Psoas muscle (tissue), 8 donors: ENCODE results near the gene VASH1. TPM values are rescaled to one million over a fixed set of nuclear protein-coding genes. Genes with fewer than 3 reads are reported as not detected.
A peak's percentile ranks its signal among the peaks of the same experiment; 100 is the strongest.
"Not testable (repeated sequence)": the region's sequence is repeated elsewhere in the genome, so short reads cannot be mapped to it uniquely, and the experiment has no call there.

Source experiments
- ATAC-seq, 4 donors: fragments of 200-7000 bp; cut with Tn5 transposase; one replicate each; pipeline ENCODE4 v1.9.1; 2020; ENCODE audit warnings: moderate library complexity in 3 of 4, mild to moderate bottlenecking in 2 of 4
- DNase-seq, 2 donors: peaks; one replicate each; pipeline ENCODE4 v3.0.0-alpha.2; 2020
- H3K27ac ChIP-seq: fragments of 200-600 bp; one replicate; pipeline ENCODE4 v1.8.0; 2022
- H3K27me3 ChIP-seq, 3 donors: fragments of 200-600 bp in 1 of 3; one replicate each; pipeline versions ENCODE4 v1.6.1 to v1.8.0; 2013 to 2022; ENCODE audit warnings: low read length in 2 of 3, mild to moderate bottlenecking in 2 of 3, moderate library complexity in 1 of 3; ENCODE audit not compliant: insufficient read depth in 3 of 3
- H3K36me3 ChIP-seq, 2 donors: fragments of 200-600 bp in 1 of 2; one replicate each; pipeline versions ENCODE4 v1.6.1 to v1.8.0; 2013 to 2022; ENCODE audit warnings: low read depth in 1 of 2, mild to moderate bottlenecking in 1 of 2, moderate library complexity in 1 of 2; ENCODE audit not compliant: insufficient read depth in 1 of 2
- H3K4me1 ChIP-seq: fragments of 200-600 bp; one replicate; pipeline ENCODE4 v1.8.0; 2022
- H3K4me3 ChIP-seq: fragments of 200-600 bp; one replicate; pipeline ENCODE4 v1.8.0; 2022; ENCODE audit warnings: mild to moderate bottlenecking
- H3K9me3 ChIP-seq: fragments of 200-600 bp; one replicate; pipeline ENCODE4 v1.8.0; 2022
- WGBS, 3 donors: extraction: QIAGEN DNeasy Blood & Tissue Kit; methylation state at CpG; one replicate each; pipeline versions ENCODE4 v1.1.6 to v1.1.7; 2013; 5-methylcytosine and 5-hydroxymethylcytosine counted together
- intact Hi-C, 2 donors: fragments of 100-400 bp; cut with DNase I; formaldehyde crosslinking; loops; one replicate each; pipeline versions ENCODE4 v1.11.0 to v1.14.2; 2022
- polyA plus RNA-seq, 3 donors: library from polyadenylated mRNA; stranded (reverse); fragments of 200-250 nt; gene quantifications; one replicate each; pipeline ENCODE4 v1.2.3, GENCODE V29; 2013
- total RNA-seq, 4 donors: library from RNA; stranded (reverse); fragmentation: NEBNext Ultra II Directional in 2 of 4; extraction: Animal tissue kit (Norgen Biotek cat#: 25700) in 2 of 4; gene quantifications; one replicate each; pipeline versions ENCODE4 v1.2.1 to v1.2.4, GENCODE V29; 2021 to 2023
- TF ChIP-seq, protein P1 (sequence below): fragments of 200-600 bp; IDR thresholded peaks from one replicate; pipeline ENCODE4 v1.8.0; 2022; ENCODE audit warnings: antibody characterized with exemption
- donor health status: healthy with polysubstance abuse.
- donor health status: DM: no; HTN: no; CAD: no; lungs with moderate emphysema.
- donor health status: Bipolar disorder and iron deficiency.
- donor health status: healthy.
- donor health status: DM: yes; HTN: yes; CAD: no.
- donor health status: DM: no; HTN: no; CAD: no.
- donor health status: DM: no; HTN: no; CAD: no.
- donor health status: DM: yes; HTN: yes; CAD: no.

VASH1 gene
- total and polyA plus RNA-seq, 7 donors: 1.7 to 8.2 (median 4.0) TPM

DNA sequence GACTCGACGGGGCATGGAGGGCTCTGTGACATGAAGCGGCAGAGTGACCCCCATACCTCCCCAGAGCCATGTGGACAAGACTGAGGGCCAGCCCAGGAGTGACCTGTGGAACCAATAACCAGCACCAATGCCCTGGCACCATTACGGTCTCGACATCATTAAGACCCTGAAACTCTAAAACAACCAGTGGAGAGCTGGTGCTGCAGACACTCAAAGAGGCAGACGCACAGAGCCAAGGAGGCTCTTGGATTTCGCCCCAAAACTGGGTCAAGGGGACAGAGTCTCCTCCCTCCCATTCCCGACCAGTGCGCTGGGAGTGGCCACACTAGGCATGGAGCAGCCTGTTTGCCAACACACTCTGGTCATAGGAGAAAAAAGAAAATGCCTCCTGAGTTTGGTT is 41.6 kb upstream of the VASH1 start:
- H3K4me3 ChIP-seq: no peak overlapping the region
- DNase-seq (peak; percentile 44 to 73), ATAC-seq (peak in 2 of 4 donors; percentile 40 to 52)
- H3K36me3 ChIP-seq: no peaks in the 10 kb centered on the region
- peak overlapping the region; percentile 36 for H3K27ac ChIP-seq
- intact Hi-C loops: no loop called here
- H3K4me1 ChIP-seq: peaks cover 12% of the 10 kb centered on the region
- WGBS, 3 donors: 50 to 67% (median 55%) methylated on average over 9 of the region's 9 CpGs
- H3K27me3 ChIP-seq: no peaks in the 10 kb centered on the region
- TF ChIP-seq, protein P1, sequence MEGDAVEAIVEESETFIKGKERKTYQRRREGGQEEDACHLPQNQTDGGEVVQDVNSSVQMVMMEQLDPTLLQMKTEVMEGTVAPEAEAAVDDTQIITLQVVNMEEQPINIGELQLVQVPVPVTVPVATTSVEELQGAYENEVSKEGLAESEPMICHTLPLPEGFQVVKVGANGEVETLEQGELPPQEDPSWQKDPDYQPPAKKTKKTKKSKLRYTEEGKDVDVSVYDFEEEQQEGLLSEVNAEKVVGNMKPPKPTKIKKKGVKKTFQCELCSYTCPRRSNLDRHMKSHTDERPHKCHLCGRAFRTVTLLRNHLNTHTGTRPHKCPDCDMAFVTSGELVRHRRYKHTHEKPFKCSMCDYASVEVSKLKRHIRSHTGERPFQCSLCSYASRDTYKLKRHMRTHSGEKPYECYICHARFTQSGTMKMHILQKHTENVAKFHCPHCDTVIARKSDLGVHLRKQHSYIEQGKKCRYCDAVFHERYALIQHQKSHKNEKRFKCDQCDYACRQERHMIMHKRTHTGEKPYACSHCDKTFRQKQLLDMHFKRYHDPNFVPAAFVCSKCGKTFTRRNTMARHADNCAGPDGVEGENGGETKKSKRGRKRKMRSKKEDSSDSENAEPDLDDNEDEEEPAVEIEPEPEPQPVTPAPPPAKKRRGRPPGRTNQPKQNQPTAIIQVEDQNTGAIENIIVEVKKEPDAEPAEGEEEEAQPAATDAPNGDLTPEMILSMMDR: no peak
- H3K9me3 ChIP-seq: no peaks in the 10 kb centered on the region

DNA sequence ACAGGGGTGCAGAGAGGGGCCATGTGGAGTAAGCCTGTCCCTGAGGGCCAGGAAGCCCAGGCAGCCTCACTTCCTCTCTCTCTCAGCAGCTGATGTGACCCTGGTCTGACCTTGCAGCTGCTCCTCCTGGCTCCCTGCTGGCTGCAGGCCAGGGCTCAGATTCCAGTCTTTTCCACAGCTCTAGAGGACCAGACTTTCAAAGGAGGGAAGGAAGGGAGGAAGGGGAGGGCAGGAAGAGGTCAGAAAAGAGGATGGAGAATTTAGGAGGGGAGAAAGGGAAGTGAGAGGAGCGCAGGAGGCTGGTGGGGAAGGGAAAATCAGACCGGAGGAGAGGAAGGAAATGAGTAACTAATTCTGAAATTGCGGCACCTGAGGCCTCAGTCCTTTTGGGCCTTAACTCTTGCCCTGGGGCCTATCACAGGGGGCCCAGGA is 40.9 kb upstream of the VASH1 start:
- Histone ChIP-seq H3K9me3 (no peaks in the 10 kb centered on the region), H3K4me1 (peaks cover 12% of the 10 kb centered on the region), H3K27ac (peak overlapping the region; percentile 36), H3K36me3 (no peaks in the 10 kb centered on the region), H3K4me3 (no peak overlapping the region), H3K27me3 (no peaks in the 10 kb centered on the region)
- 41 to 46% (median 42%) methylated on average over 3 of the region's 3 CpGs for WGBS, 3 donors
- peak; percentile 59 to 83 (median 78) for ATAC-seq
- DNase-seq: peak; percentile 83 to 92
- intact Hi-C loops: no loop called here
- TF ChIP-seq, protein P1: no peak

DNA sequence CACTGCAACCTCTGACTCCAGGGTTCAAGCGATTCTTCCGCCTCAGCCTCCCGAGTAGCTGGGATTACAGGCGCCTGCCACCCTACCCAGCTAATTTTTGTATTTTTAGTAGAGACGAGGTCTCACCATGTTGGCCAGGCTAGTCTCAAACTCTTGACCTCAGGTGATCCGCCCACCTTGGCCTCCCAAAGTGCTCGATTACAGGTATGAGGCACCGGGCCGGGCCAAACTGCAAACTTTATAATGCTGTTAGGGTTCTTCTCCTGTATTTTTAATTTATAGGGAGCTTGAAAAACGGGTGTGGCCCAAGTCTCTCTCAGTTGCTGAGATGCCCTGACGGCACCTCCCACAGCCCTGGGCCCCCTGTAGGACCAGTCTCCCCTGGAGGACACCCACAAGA is 39.8 kb upstream of the VASH1 start:
- peaks cover 12% of the 10 kb centered on the region for H3K4me1 ChIP-seq
- H3K36me3 ChIP-seq, intact Hi-C loops, ATAC-seq, DNase-seq, H3K27ac ChIP-seq, H3K27me3 ChIP-seq, H3K4me3 ChIP-seq, H3K9me3 ChIP-seq: not testable (repeated sequence)
- WGBS, 3 donors: 96 to 98% (median 96%) methylated on average over 11 of the region's 11 CpGs

DNA sequence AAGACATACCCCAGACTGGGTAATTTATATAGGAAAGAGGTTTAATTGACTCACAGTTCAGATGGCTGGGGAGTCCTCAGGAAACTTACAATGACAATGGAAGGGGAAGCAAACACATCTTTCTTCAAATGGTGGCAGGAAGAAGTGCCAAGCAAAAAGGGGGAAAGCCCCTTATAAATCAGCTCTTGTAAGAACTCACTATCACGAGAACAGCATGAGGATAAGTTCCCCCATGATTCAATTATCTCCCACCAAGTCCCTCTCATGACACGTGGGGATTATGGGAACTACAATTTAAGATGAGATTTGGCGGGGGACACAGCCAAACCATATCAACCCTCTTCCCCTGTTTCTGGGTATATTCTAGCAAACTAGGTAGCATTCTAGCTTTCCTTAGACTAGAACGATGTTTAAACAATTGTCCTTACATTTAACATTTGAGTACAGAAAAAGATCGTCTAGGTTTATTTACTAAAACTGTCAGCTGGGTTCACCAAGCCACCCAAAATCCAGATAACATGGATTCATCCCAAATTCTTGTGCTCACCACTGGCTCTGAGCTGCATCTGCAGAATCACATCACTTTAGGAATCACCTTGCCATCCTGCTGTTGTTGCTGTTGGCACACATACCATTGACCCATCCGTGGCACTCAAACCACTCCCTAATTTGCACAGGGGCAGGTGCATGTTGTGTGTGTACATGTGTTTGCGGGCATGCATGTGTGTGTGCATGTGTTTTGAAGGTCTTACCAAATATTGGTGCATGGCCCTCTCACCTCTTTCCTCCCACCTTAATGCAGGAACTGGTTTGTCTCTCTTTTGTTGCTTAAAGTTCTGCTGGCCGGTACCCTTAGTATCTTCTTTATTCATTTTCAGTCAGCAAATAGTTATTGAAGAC is 36.4 kb upstream of the VASH1 start:
- TF ChIP-seq, protein P1: no peak
- ATAC-seq (no peak), DNase-seq (no peak)
- Histone ChIP-seq H3K4me1 (peaks cover 10% of the 10 kb centered on the region), H3K27me3 (peaks cover 0 to 8% (median 2%) of the 10 kb centered on the region in 3 donors), H3K27ac (no peak overlapping the region), H3K9me3 (no peaks in the 10 kb centered on the region), H3K4me3 (no peak overlapping the region), H3K36me3 (no peaks in the 10 kb centered on the region)
- 59 to 70% (median 65%) methylated on average over 8 of the region's 8 CpGs for WGBS, 3 donors
- intact Hi-C loops: no loop called here

DNA sequence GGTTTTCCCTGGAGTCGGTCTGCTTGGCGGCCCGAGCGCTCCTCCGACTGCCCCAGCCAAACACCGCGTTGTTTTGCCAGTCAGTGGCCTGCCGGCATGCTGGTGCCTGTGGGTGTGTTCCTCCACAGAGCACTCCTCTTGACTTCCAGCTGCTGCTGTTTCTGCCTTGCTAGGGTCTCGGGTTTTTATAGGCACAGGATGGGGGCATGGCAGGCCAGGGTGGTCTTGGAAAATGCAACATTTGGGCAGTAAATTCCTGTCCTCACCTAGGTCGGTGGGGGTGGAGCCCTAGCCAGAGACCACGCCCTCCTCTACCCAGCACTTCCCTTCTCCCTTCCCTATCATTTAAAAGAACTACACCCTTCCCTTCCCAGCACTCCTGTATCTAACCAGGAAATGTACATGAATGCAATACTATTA is 34.7 kb upstream of the VASH1 start:
- Histone ChIP-seq H3K4me3 (no peak overlapping the region), H3K27ac (no peak overlapping the region), H3K27me3 (peaks cover 0 to 8% (median 2%) of the 10 kb centered on the region in 3 donors), H3K9me3 (no peaks in the 10 kb centered on the region), H3K36me3 (no peaks in the 10 kb centered on the region), H3K4me1 (peaks cover 4% of the 10 kb centered on the region)
- DNase-seq: no peak
- intact Hi-C loops: no loop called here
- TF ChIP-seq, protein P1: no peak
- WGBS, 3 donors: 36 to 57% (median 56%) methylated on average over 11 of the region's 11 CpGs
- ATAC-seq: no peak
